Mesenchymal stem cell (in vitro differentiated cells and primary cell): ENCODE results near the gene SETD6.
A peak's percentile ranks its signal among the peaks of the same experiment; 100 is the strongest.

Experiments used
- DNase-seq: peaks from one replicate; pipeline ENCODE4 v3.0.0-alpha.2; 2013
- H2AFZ ChIP-seq: one replicate; pipeline ENCODE4 v1.6.1; 2013; ENCODE audit warnings: low read depth, mild to moderate bottlenecking, control low read depth, inconsistent platforms, low read length, moderate library complexity
- H2AK5ac ChIP-seq: 2 replicates; pipeline ENCODE4 v1.6.1; 2013; ENCODE audit warnings: low read length, moderate library complexity, mild to moderate bottlenecking, inconsistent platforms; ENCODE audit not compliant: severe bottlenecking
- H2BK120ac ChIP-seq: one replicate; pipeline ENCODE4 v1.6.1; 2013; ENCODE audit warnings: low read depth, mild to moderate bottlenecking, inconsistent platforms, low read length, moderate library complexity
- H2BK12ac ChIP-seq, 2 experiments: one replicate each; pipeline ENCODE4 v1.6.1; 2013; ENCODE audit warnings: inconsistent platforms in 2 of 2, low read length in 2 of 2, mild to moderate bottlenecking in 2 of 2, moderate library complexity in 2 of 2, control low read depth in 1 of 2
- H2BK15ac ChIP-seq: one replicate; pipeline ENCODE4 v1.6.1; 2013; ENCODE audit warnings: mild to moderate bottlenecking, low read depth, inconsistent platforms; ENCODE audit not compliant: poor library complexity, severe bottlenecking
- H2BK5ac ChIP-seq: 2 replicates; pipeline ENCODE4 v1.6.1; 2013; ENCODE audit warnings: low read depth, mild to moderate bottlenecking, low read length, control low read depth, inconsistent platforms; ENCODE audit not compliant: poor library complexity, severe bottlenecking
- H3K14ac ChIP-seq, 2 experiments: one replicate each; pipeline ENCODE4 v1.6.1; 2013; ENCODE audit warnings: inconsistent platforms in 2 of 2, low read length in 2 of 2, control low read depth in 1 of 2, mild to moderate bottlenecking in 1 of 2, moderate library complexity in 1 of 2
- H3K18ac ChIP-seq, 2 experiments: one replicate each; pipeline ENCODE4 v1.6.1; 2013; ENCODE audit warnings: inconsistent platforms in 2 of 2, low read length in 2 of 2, control low read depth in 1 of 2, low read depth in 1 of 2, mild to moderate bottlenecking in 1 of 2
- H3K23ac ChIP-seq, 2 experiments: one replicate each; pipeline ENCODE4 v1.6.1; 2013; ENCODE audit warnings: inconsistent platforms in 2 of 2, low read length in 2 of 2, mild to moderate bottlenecking in 2 of 2, moderate library complexity in 2 of 2, control low read depth in 1 of 2
- H3K27ac ChIP-seq: 2 replicates; pipeline ENCODE4 v1.5.1; 2013; ENCODE audit warnings: mild to moderate bottlenecking, moderate library complexity, low read length, control low read depth, inconsistent platforms; ENCODE audit not compliant: poor library complexity, severe bottlenecking
- H3K27me3 ChIP-seq, 2 experiments: 2 replicates each; pipeline versions ENCODE4 v1.6.1 to v1.7.0; 2013; ENCODE audit warnings: low read length in 2 of 2, mild to moderate bottlenecking in 2 of 2, moderate library complexity in 2 of 2, control low read depth in 1 of 2, inconsistent platforms in 1 of 2; ENCODE audit not compliant: control insufficient read depth in 1 of 2, insufficient read depth in 1 of 2
- H3K36me3 ChIP-seq, 2 experiments: 2 replicates each; pipeline versions ENCODE4 v1.6.1 to v1.7.0; 2013; ENCODE audit warnings: low read length in 2 of 2, control low read depth in 1 of 2, inconsistent platforms in 1 of 2, low read depth in 1 of 2, mild to moderate bottlenecking in 1 of 2; ENCODE audit not compliant: insufficient read depth in 2 of 2, control insufficient read depth in 1 of 2
- H3K4ac ChIP-seq, 2 experiments: one replicate each; pipeline ENCODE4 v1.6.1; 2013; ENCODE audit warnings: inconsistent platforms in 2 of 2, low read length in 2 of 2, mild to moderate bottlenecking in 2 of 2, moderate library complexity in 2 of 2, control low read depth in 1 of 2, low read depth in 1 of 2
- H3K4me1 ChIP-seq: 2 replicates; pipeline ENCODE4 v1.6.1; 2013; ENCODE audit warnings: low read depth, low read length, control low read depth; ENCODE audit not compliant: control insufficient read depth, insufficient read depth
- H3K4me2 ChIP-seq: 2 replicates; pipeline ENCODE4 v1.6.1; 2013; ENCODE audit warnings: low read length, mild to moderate bottlenecking, inconsistent platforms; ENCODE audit not compliant: poor library complexity, severe bottlenecking
- H3K4me3 ChIP-seq, 2 experiments: 2 replicates each; pipeline versions ENCODE4 v1.5.1 to v1.7.0; 2013; ENCODE audit warnings: low read length in 2 of 2, mild to moderate bottlenecking in 2 of 2, control low read depth in 1 of 2, low read depth in 1 of 2; ENCODE audit not compliant: insufficient read depth in 1 of 2
- H3K79me1 ChIP-seq: replicated peaks from 2 replicates; pipeline ENCODE4 v1.6.1; 2013; ENCODE audit warnings: mild to moderate bottlenecking, control low read depth, low read length, inconsistent platforms; ENCODE audit not compliant: poor library complexity, severe bottlenecking
- H3K9ac ChIP-seq: 2 replicates; pipeline ENCODE4 v1.7.0; 2013; ENCODE audit warnings: mild to moderate bottlenecking, low read length, moderate library complexity
- H3K9me3 ChIP-seq: 2 replicates; pipeline ENCODE4 v1.7.0; 2013; ENCODE audit warnings: mild to moderate bottlenecking, low read length; ENCODE audit not compliant: control insufficient read depth
- H4K8ac ChIP-seq: one replicate; pipeline ENCODE4 v1.6.1; 2013; ENCODE audit warnings: inconsistent platforms, mild to moderate bottlenecking, low read length, moderate library complexity
- H4K91ac ChIP-seq: one replicate; pipeline ENCODE4 v1.6.1; 2013; ENCODE audit warnings: mild to moderate bottlenecking, low read length, inconsistent platforms
- WGBS: methylation state at CpG from one replicate; pipeline ENCODE4 v1.1.7; 2013; ENCODE audit warnings: mixed read lengths; 5-methylcytosine and 5-hydroxymethylcytosine counted together

SETD6 gene

DNA sequence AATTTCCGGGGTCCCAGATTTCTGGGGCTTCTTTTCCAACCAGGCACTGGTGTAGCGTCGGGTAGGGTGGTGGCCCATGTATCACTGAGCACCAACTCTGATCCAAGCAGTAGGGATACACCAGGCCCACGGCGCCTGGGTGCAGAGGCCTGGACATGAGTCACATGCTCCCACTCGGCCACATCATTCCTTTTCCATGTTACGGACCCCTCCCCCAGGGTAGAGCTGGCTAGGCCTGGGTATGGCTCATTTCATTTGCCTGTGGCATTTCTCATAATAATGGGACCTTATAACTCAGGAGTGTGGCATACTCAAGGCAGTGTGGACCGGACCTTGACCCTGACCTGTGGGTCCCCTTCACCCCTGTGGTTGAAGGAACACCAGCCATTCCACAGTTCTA, 33.4 kb upstream of the SETD6 start:
- H3K4me3 ChIP-seq = no peak overlapping the region
- H3K9ac ChIP-seq = no peak overlapping the region
- H3K27me3 ChIP-seq = peaks cover 8 to 17% of the 10 kb centered on the region in 2 experiments
- no peak overlapping the region for H2BK120ac ChIP-seq
- no peak overlapping the region for H2AK5ac ChIP-seq
- no peaks in the 10 kb centered on the region for H3K79me1 ChIP-seq
- H3K4me1 ChIP-seq = no peaks in the 10 kb centered on the region
- no peak overlapping the region for H2BK15ac ChIP-seq
- no peak overlapping the region for H3K27ac ChIP-seq
- no peaks in the 10 kb centered on the region for H3K36me3 ChIP-seq
- no peak overlapping the region for H3K18ac ChIP-seq
- no peak overlapping the region for H3K23ac ChIP-seq
- no peak overlapping the region for H3K14ac ChIP-seq
- H4K8ac ChIP-seq = no peak overlapping the region
- no peaks in the 10 kb centered on the region for H3K9me3 ChIP-seq
- DNase-seq = no peak
- H3K4ac ChIP-seq = no peak overlapping the region
- H4K91ac ChIP-seq = no peak overlapping the region
- H2AFZ ChIP-seq = no peak overlapping the region
- WGBS = 69% methylated on average over 8 of the region's 8 CpGs
- no peak overlapping the region for H2BK5ac ChIP-seq
- H3K4me2 ChIP-seq = no peak overlapping the region
- H2BK12ac ChIP-seq = no peak overlapping the region

DNA sequence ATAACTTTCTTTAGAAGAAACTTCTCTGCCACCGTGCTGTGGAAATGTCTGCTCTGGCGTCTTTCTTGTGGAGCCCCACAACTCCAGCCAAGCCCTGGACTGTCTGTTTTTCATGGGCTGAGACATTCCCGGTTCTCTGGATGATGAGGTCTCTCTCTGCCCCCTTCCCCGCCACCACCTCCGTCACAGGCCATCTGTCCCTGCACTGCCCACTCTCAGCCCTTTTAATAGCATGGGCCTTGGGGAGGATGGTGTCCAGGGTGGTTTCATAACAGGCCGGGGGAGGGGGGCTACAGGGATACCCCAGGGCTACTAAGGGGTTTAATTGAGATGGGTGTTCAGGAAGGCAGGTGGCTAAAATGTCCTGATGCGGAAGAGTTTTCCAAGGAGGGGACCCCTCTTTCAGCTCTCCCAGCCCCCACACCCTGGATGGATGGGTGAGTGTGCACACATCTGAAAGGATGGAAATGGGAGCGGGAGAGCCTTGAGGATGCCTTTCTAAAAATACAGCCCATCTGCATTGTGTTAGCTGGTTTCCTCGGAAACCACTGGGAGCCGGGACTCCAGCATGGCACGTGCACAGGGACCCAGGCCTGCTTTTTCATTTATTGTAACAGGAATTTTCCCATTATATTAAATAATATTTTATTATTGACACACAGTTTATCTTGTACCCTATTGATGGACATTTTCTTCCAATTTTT, 30.0 kb upstream of the SETD6 start:
- no peak overlapping the region for H2AK5ac ChIP-seq
- no peak overlapping the region for H3K23ac ChIP-seq
- no peak overlapping the region for H2BK5ac ChIP-seq
- no peaks in the 10 kb centered on the region for H3K9me3 ChIP-seq
- H3K4me1 ChIP-seq = peaks cover 5% of the 10 kb centered on the region
- H3K36me3 ChIP-seq = no peaks in the 10 kb centered on the region
- 75% methylated on average over 5 of the region's 11 CpGs for WGBS
- H3K18ac ChIP-seq = no peak overlapping the region
- H2BK15ac ChIP-seq = no peak overlapping the region
- H2BK12ac ChIP-seq = no peak overlapping the region
- H3K4me3 ChIP-seq = no peak overlapping the region
- DNase-seq = no peak
- no peak overlapping the region for H4K91ac ChIP-seq
- no peak overlapping the region for H3K4me2 ChIP-seq
- no peak overlapping the region for H3K14ac ChIP-seq
- no peak overlapping the region for H2AFZ ChIP-seq
- H3K4ac ChIP-seq = no peak overlapping the region
- no peak overlapping the region for H3K27ac ChIP-seq
- H3K9ac ChIP-seq = no peak overlapping the region
- peaks cover 9 to 32% of the 10 kb centered on the region in 2 experiments for H3K27me3 ChIP-seq
- H4K8ac ChIP-seq = no peak overlapping the region
- H2BK120ac ChIP-seq = no peak overlapping the region
- H3K79me1 ChIP-seq = no peaks in the 10 kb centered on the region

DNA sequence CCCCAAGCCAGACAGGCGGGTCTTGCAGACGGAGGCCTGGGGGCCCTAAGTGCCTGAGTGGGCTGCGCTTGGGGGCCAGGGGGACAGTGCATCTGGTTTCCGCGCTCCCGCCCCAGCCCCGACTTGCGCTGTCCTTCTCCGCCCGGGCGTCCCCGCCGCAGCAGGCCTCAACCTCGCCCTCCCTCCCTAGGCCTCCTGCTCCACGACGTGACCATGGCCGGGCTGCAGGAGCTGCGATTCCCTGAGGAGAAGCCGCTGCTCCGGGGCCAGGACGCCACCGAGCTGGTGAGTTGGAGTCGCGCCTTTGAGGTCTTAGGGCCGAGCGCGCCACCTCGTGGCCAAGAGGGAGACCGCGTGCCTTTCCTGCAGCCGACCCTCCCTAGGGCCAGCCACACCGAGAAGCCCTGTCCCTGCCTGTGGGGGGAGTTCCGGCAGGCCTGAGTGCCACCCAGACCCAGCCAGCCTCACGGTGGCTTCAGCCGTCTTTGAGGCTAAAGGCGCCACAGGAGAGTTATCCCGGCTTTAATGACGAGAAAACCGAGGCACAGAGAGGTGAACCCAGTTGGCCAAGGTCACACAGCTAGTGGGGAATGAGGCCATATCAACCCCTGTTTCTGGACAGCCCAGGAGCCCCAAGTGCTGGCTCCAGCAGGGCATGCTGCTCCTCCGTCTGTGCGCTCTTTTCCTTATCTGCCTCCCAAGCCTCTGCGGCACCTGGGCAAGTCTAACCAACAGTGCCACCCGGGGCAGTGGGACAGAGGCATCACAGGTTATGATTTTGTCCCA, 27.6 kb upstream of the SETD6 start:
- Histone ChIP-seq H4K91ac (no peak overlapping the region), H3K79me1 (no peaks in the 10 kb centered on the region), H3K4me1 (peaks cover 5% of the 10 kb centered on the region), H2AK5ac (no peak overlapping the region), H2BK5ac (no peak overlapping the region), H3K4ac (no peak overlapping the region), H2AFZ (no peak overlapping the region), H2BK120ac (no peak overlapping the region), H3K4me3 (peak overlapping the region in 1 of 2 experiments; percentile 72), H4K8ac (peak overlapping the region; percentile 55), H3K27me3 (peaks cover 18 to 38% of the 10 kb centered on the region in 2 experiments), H3K36me3 (no peaks in the 10 kb centered on the region), H3K4me2 (peak overlapping the region; percentile 36), H3K9ac (peak overlapping the region; percentile 60), H3K18ac (no peak overlapping the region), H3K9me3 (no peaks in the 10 kb centered on the region), H2BK12ac (no peak overlapping the region), H3K27ac (no peak overlapping the region), H3K14ac (peak overlapping the region in 1 of 2 experiments; percentile 13), H2BK15ac (no peak overlapping the region), H3K23ac (no peak overlapping the region)
- DNase-seq = peak; percentile 80
- 20% methylated on average over 42 of the region's 43 CpGs for WGBS

DNA sequence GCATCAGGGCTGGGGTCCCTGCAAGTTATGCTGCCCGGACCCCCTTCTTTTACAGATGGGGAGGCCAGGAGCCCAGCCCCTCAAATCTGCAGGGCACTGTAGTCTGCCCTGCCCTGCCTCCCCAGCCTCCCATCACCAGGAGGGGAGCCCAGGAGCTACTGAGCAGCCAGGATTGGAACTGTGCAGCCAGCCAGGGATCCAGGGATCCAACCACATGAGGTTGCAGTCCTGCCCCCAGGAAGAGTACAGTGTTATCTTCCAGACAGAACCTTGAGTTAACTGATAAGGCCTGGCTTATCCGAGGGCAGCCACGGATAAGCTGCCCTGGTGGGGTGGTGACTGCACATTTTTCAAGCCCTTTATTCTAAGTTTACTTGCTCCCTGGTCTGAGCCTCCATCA, 26.8 kb upstream of the SETD6 start:
- WGBS = 26% methylated on average over 3 of the region's 3 CpGs
- no peak overlapping the region for H4K8ac ChIP-seq

More for the DNA sequence above, 26.8 kb upstream of the SETD6 start:
- peaks cover 22 to 34% of the 10 kb centered on the region in 2 experiments for H3K27me3 ChIP-seq
- no peak overlapping the region for H3K4me3 ChIP-seq
- no peak overlapping the region for H3K18ac ChIP-seq
- no peak overlapping the region for H3K14ac ChIP-seq
- H3K9me3 ChIP-seq = no peaks in the 10 kb centered on the region
- H2AK5ac ChIP-seq = no peak overlapping the region
- H3K23ac ChIP-seq = no peak overlapping the region
- H3K27ac ChIP-seq = no peak overlapping the region
- no peak overlapping the region for H2BK5ac ChIP-seq
- H2AFZ ChIP-seq = no peak overlapping the region
- no peak for DNase-seq
- no peak overlapping the region for H3K9ac ChIP-seq
- H3K4ac ChIP-seq = no peak overlapping the region
- H4K91ac ChIP-seq = no peak overlapping the region
- no peaks in the 10 kb centered on the region for H3K36me3 ChIP-seq
- no peak overlapping the region for H2BK120ac ChIP-seq
- H3K4me1 ChIP-seq = peaks cover 5% of the 10 kb centered on the region
- H3K4me2 ChIP-seq = no peak overlapping the region
- no peak overlapping the region for H2BK15ac ChIP-seq
- H2BK12ac ChIP-seq = no peak overlapping the region
- no peaks in the 10 kb centered on the region for H3K79me1 ChIP-seq
